HG02973 (cell line): ENCODE measurements around the gene WDR11.

Experiments used
- ATAC-seq: cut with Tn5 transposase; IDR thresholded peaks from one replicate; pipeline ENCODE4 v1.9.1; 2021; ENCODE audit warnings: moderate library complexity; ENCODE audit not compliant: unreplicated experiment

Gene WDR11

DNA sequence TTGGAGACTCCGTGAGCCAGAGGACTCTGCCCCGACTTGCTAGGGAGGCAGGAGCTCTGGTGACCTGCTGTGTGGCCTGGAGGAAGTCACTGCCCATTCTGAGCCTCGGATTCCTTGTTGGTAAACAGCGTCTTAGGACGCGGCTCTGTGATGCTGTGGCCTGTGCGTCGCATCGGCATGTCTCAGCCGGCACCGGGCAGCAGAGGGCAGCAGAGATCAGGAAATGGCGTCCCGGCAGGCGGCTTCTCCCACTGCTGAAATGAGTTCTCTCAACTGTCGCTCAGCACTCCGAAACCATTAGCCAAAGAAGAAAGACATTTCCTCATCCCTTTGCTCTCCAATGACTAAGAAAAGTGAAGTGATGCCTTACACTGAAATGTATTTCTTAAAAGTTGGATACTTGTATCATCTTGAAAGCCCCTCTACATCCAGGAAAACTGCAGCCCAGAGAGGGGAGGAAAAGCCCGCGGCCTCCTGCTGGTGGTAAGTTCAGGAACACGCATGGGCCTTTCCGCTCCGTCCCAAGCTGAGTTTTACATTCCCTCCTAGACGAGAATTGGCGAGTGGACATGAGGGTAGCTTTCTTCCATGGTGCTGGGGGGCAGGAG, 91.7 kb downstream of the WDR11 start:
- ATAC-seq, result peak; percentile 92

DNA sequence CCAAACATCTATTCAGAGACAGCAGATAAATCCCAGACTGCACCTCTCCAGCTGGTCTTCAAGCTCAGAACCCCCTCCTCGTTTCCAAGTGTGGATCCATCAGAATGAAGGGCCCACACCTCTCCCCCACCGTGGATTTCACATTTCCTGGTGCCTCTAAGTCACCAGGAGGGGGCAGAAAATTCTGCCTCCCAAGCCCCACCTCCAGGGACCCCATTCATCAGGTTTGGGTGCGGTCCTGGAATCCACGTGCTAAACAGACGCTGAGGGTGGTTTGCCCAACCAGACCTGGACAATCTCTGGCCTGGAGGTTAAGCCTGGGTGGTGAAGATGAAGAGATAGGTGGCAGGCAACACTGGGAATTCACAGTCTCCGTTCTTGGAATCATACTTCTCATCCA, 92.4 kb downstream of the WDR11 start:
- no peak for ATAC-seq

DNA sequence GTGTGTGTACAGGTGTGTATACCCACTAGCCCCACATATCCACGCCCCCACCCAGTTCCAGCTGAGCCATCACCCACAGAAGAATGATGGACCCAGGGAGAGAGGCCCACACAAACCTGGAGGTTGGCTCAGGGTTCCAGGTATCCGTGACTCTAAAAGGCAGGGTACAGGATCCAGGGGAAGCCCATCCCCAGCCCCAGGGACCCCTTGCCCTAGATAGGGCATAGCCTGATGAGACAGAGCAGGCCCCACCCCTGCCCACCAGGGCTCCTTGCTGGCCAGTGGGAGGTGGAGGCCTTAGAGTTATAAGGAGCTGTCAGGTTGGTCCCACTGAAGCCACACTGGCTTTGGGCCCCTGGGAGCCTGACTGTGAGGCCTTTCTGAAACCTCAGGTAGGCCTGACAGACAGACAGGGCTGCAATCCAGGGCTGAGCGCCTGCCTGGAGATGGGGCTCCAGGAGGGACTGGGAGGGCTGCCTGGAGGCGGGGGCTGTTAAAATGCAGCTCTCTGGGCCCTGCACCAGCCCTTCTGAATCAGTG, 93.5 kb downstream of the WDR11 start:
- ATAC-seq, result no peak

DNA sequence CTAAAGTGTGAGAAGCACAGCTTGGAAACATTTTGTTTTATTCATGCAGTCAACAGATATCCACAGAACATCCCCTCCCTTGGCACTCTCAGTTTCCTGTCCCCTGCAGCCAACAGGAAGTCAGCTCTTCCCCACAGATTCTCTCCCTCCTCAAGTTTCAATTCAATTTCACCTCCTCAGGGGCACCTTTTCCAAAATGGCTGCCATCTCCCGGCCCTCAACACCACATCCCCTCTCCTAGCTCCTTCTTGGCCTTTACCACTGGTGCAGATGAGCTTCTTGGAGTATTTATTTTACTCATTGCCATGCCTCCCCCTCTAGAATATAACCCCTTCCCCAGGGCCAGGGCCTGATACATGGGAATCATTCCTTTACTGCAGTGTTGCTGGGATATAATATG, 94.0 kb downstream of the WDR11 start:
- ATAC-seq, result no peak

DNA sequence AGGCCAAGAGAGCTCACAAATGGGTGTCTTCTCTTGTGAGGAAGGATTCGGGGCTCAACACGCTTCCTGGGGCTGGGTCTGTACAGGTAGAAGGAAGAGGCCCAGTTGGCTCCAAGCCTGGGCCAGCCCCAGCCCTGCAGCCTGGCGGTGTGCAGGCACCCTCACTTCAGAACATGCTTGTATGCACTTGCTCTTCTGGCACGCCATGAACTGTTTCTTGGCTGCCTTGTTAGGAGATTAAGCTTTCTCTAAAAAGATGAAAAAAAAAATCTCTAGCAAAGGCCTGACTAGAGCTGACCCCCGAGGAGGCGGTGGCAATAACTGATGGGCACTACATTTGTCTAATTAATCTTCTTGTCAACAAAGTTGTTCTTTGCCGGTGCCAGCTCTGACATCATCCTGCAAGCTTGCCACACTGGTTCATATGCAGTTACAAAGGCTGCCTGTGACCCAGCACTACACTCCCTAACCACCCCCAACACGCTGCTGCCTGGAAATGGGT, 94.7 kb downstream of the WDR11 start:
- no peak for ATAC-seq

DNA sequence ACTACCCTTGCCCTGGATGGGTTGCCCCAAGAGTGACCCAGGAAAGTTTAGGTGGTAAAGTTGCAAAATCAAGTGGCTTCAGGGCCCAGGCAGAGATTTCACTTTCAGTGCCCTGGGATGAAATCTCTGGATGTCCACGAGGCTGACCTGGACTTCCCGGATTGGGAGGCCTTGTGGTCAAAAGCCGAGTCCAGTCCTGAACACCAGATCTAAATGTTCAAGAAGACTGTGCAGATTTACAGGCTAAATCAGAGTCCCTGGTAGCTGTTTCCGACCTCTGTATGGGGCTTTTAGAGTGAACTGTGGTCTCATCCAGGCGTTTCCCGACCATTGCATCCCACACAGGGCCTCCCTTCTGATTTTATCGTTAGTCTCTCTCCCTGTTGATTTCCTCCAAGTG, 95.3 kb downstream of the WDR11 start:
- no peak for ATAC-seq

DNA sequence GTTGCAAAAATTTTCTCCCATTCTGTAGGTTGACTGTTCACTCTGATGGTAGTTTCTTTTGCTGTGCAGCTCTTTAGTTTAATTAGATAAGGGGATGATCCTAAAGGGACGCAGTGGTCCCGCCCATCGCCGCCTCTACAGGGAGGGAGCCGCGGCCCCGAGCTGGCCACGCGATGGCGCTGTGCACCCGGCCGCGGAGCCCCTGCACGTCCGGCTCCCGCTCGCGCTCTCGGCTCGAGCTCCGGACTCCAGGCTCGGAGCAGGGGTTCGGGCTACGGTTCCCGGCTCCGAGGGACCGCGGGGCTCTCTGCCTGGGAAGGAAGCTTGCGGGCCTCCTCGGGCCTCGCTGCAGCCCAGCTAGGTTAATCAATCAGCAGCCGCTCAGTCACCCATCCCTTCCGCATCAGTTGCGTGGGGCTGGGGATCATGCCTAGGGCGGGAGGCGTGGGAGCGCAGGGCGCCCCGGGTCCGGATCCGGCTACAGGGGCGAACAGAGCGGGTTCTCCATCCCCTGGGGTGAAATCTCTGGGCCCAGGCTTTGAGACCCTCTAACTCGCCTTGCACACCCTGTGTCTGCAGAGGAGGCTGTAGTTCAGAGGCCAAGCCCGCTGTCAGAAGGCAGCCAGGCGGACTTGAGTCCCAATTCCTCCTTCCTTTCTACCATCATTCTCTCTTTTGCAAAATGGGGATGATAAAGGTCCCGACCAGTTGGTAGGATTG, 97.9 kb downstream of the WDR11 start:
- peak; percentile 92 for ATAC-seq

DNA sequence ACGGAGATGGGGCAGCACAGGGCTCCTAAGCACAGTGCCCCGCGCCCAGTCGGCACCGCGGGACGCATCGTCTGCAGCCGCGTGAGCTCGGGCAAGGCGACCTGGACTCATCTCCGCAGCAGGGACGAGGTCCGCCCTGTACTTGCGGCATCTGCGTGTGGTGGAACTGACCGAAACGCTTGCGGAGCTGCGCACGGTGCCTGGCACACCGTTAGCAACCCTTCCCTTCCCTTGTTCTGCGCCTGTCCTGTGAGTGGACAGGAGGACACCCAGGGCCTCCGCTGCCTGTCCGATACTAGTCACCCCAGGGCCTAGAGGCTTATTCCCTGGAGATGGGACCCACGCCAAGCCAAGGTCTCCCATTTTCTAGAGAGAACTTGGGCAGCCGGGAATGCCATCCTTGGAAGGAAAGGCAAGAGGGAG, 98.5 kb downstream of the WDR11 start:
- ATAC-seq, result no peak

DNA sequence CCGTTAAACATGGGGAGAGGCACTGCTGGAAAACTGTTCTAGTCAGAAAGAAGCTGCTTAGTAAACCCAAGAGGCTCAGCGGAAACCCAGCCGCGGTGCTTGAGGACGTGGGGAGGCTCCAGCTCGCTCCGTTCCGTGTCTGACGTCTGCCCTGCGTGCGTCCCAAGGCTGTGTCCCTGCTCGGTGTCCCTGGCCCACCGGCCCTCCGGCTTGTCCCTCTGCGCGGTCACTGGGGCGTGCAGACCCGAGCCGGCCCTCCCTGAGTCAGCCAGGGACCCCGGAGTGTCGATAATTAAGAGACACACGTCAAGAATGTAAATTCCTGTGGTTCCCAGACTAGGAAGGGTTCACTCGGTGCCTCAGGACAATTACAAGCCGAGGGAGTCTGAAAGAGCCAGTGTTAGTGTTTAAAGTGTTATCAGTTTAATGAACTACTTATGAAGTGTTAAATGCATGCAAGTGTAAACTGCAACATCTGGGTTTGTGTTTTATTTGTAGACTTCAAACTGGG, 98.9 kb downstream of the WDR11 start:
- ATAC-seq, result no peak

DNA sequence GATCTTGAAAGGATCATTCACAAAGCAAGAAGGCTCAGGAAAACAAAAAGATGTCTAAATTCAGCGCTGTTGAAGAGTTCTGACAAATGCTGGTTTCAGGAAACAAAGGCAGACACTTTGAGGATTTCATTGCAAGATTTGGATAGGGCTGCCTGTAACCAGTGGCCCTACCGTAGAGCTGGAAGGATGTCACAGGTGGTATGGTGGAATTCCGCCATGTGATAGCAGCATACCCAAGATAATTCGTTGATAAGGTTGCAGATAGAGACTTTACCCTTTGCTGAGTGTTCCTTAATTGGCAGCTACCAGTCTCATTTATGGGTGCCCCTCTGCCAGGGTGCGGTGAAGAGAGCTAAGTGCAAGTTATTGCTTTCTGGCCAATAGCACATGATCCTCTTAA, 100.1 kb downstream of the WDR11 start:
- no peak for ATAC-seq

DNA sequence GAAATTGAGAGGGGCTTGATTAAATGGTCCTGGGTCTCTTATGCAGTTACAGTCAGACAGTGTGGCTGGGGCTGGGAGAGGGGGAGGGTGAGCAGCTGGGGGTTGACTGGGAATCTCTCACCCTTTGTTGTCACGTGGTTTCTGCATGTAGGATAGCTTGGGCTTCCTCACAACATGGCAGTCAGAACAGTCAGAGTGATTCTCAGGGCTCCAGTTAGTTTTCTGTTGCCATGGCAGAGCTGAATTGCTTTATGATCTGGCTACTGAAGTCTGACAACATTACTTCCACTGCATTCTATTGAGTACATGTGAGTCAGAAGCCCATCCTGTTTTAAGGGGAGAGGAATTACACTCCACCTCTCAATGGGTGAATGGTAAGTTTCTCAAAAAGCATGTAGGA, 102.7 kb downstream of the WDR11 start:
- no peak for ATAC-seq
